K562 (cell line): ENCODE results near the gene THG1L. TPM values are rescaled to one million over a fixed set of nuclear protein-coding genes. Genes with fewer than 3 reads are reported as not detected.

Experiments
- ATAC-seq: fragments of 200-7000 bp; cut with Tn5 transposase; 3 replicates; pipeline ENCODE4 v1.9.1; 2020; ENCODE audit warnings: moderate library complexity
- BruUV-seq: library from RNA; stranded (reverse); fragments of 400-500 nt; replicated peaks from 2 replicates; lab custom pipeline; 2021; lab: Mats Ljungman, UMichigan
- CTCF ChIA-PET: fragments of 300-600 bp; formaldehyde crosslinking; extraction: SDS; loops from one replicate; lab custom pipeline; 2021; ENCODE audit warnings: low intra/inter-chr PET ratio; lab: Yijun Ruan, JAX
- POLR2A ChIA-PET: fragments of 300-600, 350-650 bp; sonication (Branson Sonifier 250); formaldehyde crosslinking; extraction: SDS; loops from one replicate; lab custom pipeline; 2021; ENCODE audit warnings: antibody characterized with exemption, inconsistent platforms; lab: Yijun Ruan, JAX
- DNase-seq, 4 experiments: peaks; one replicate each; pipeline versions ENCODE4 v3.0.0 to v3.0.0-alpha.2; 2011 to 2018; ENCODE audit warnings: low spot score in 3 of 4, mixed read lengths in 3 of 4; ENCODE audit errors: extremely low read depth in 1 of 4
- FAIRE-seq: peaks from 2 replicates; lab custom pipeline; 2011; peaks lifted over from hg19 to GRCh38; lab: Jason Lieb, UNC
- H2AFZ ChIP-seq: 2 replicates; pipeline ENCODE4 v1.6.0; 2011; ENCODE audit warnings: low read depth, low read length, control low read depth, inconsistent platforms
- H3K27ac ChIP-seq: fragments of 200-600 bp; 3 replicates; pipeline ENCODE4 v1.8.0; 2011; ENCODE audit warnings: low read depth, mild to moderate bottlenecking, control low read depth, inconsistent platforms, low read length, moderate library complexity, mixed read lengths; ENCODE audit errors: extremely low read depth
- H3K27me3 ChIP-seq, 2 experiments: fragments of 300-600 bp in 1 of 2; 2 replicates in 1 of 2; 3 replicates in 1 of 2; pipeline versions ENCODE4 v1.6.0 to v1.8.0; 2011; ENCODE audit warnings: inconsistent platforms in 2 of 2, low read length in 2 of 2, mild to moderate bottlenecking in 1 of 2, mixed read lengths in 1 of 2, moderate library complexity in 1 of 2; ENCODE audit not compliant: control insufficient read depth in 2 of 2, insufficient read depth in 2 of 2
- H3K36me3 ChIP-seq: fragments of 300-600 bp; 3 replicates; pipeline ENCODE4 v1.8.0; 2011; ENCODE audit warnings: mild to moderate bottlenecking, low read length, inconsistent platforms; ENCODE audit not compliant: control insufficient read depth, insufficient read depth
- H3K4me1 ChIP-seq, 2 experiments: fragments of 200-600 bp in 1 of 2; replicated peaks in 1 of 2; 2 replicates in 1 of 2; 3 replicates in 1 of 2; pipeline versions ENCODE4 v1.5.1 to v1.8.0; 2011; ENCODE audit warnings: inconsistent platforms in 2 of 2, low read length in 2 of 2, mild to moderate bottlenecking in 1 of 2, mixed read lengths in 1 of 2, moderate library complexity in 1 of 2; ENCODE audit not compliant: control insufficient read depth in 2 of 2, insufficient read depth in 2 of 2
- H3K4me2 ChIP-seq: 2 replicates; pipeline ENCODE4 v1.6.1; 2011; ENCODE audit warnings: low read length, control low read depth, inconsistent platforms, mixed read lengths; ENCODE audit not compliant: insufficient read depth
- H3K4me3 ChIP-seq: fragments of 200-600 bp; sonication (generic), shearing (Covaris generic); 2 replicates; pipeline ENCODE4 v1.5.1; 2016; ENCODE audit warnings: control low read depth, inconsistent platforms
- H3K79me2 ChIP-seq: fragments of 200-600 bp; 3 replicates; pipeline ENCODE4 v1.8.0; 2011; ENCODE audit warnings: low read length, inconsistent platforms; ENCODE audit not compliant: control insufficient read depth, insufficient read depth
- H3K9ac ChIP-seq, 2 experiments: 2 replicates each; pipeline versions ENCODE4 v1.6.0 to v1.6.1; 2011; ENCODE audit warnings: low read depth in 2 of 2, low read length in 2 of 2, control low read depth in 1 of 2, inconsistent platforms in 1 of 2, mild to moderate bottlenecking in 1 of 2, mixed read lengths in 1 of 2; ENCODE audit not compliant: insufficient read depth in 1 of 2
- H3K9me1 ChIP-seq: one replicate; pipeline ENCODE4 v1.6.0; 2011; ENCODE audit warnings: inconsistent platforms, mild to moderate bottlenecking, low read length, moderate library complexity; ENCODE audit not compliant: control insufficient read depth, insufficient read depth
- H3K9me3 ChIP-seq: replicated peaks from 2 replicates; pipeline ENCODE4 v1.5.1; 2011; ENCODE audit warnings: low read depth, low read length, inconsistent platforms; ENCODE audit not compliant: control insufficient read depth, insufficient read depth
- H4K20me1 ChIP-seq: replicated peaks from 2 replicates; pipeline ENCODE4 v1.6.1; 2011; ENCODE audit warnings: low read length, inconsistent platforms, mixed read lengths; ENCODE audit not compliant: control insufficient read depth, insufficient read depth
- CREB1 ChIP-seq, 2 experiments: sonication (generic) in 1 of 2; formaldehyde crosslinking in 1 of 2; IDR thresholded peaks; 2 replicates each; pipeline versions ENCODE4 v1.6.1 to v1.8.0; 2012 to 2022; ENCODE audit warnings: inconsistent platforms in 1 of 2, mild to moderate bottlenecking in 1 of 2, missing genetic modification reagents in 1 of 2, moderate library complexity in 1 of 2
- EP300 ChIP-seq: IDR thresholded peaks from 2 replicates; pipeline ENCODE4 v1.6.1; 2012; ENCODE audit warnings: low read length, improper control_type of control experiment
- HSF4 ChIP-seq: fragments of 250-450 bp; sonication (Bioruptor Pico); IDR thresholded peaks from 2 replicates; pipeline ENCODE4 v2.1.2; 2022; ENCODE audit warnings: mild to moderate bottlenecking, moderate library complexity, borderline replicate concordance
- NFE2L1 ChIP-seq: fragments of 450-650 bp; IDR thresholded peaks from 2 replicates; pipeline ENCODE4 v1.6.1; 2016; ENCODE audit warnings: missing genetic modification characterization, low read depth, mild to moderate bottlenecking, missing compliant biosample characterization, moderate library complexity, borderline replicate concordance
- NFYB ChIP-seq: IDR thresholded peaks from 2 replicates; pipeline ENCODE4 v1.6.1; 2011; ENCODE audit warnings: mild to moderate bottlenecking, moderate library complexity; ENCODE audit not compliant: insufficient read length; ENCODE audit errors: extremely low read depth
- NRF1 ChIP-seq, 2 experiments: fragments of 450-650 bp; IDR thresholded peaks in 1 of 2; conservative IDR thresholded peaks in 1 of 2; 2 replicates each; pipeline ENCODE4 v1.6.1; 2014; ENCODE audit warnings: mild to moderate bottlenecking in 2 of 2
- RBM17 ChIP-seq: fragments of 200-400 bp; formaldehyde crosslinking; IDR thresholded peaks from 2 replicates; pipeline ENCODE4 v1.6.1; 2017; ENCODE audit warnings: low read depth, mild to moderate bottlenecking, low read length, borderline replicate concordance
- SFPQ ChIP-seq: fragments of 200-400 bp; formaldehyde crosslinking; IDR thresholded peaks from 2 replicates; pipeline ENCODE4 v1.6.1; 2017; ENCODE audit warnings: mild to moderate bottlenecking, low read depth, low read length, moderate library complexity
- TAF7 ChIP-seq: fragments of 450-650 bp; IDR thresholded peaks from 2 replicates; pipeline ENCODE4 v1.6.1; 2016; ENCODE audit warnings: missing genetic modification characterization, missing compliant biosample characterization
- TAF9B ChIP-seq: fragments of 450-650 bp; IDR thresholded peaks from 2 replicates; pipeline ENCODE4 v1.6.1; 2018; ENCODE audit warnings: mild to moderate bottlenecking; ENCODE audit not compliant: partially characterized antibody
- ZNF717 ChIP-seq: fragments of 250-450 bp; sonication (Bioruptor Pico); IDR thresholded peaks from 2 replicates; pipeline ENCODE4 v1.5.0; 2021
- WGBS: fragments of 100-300 bp; shearing (Covaris generic); methylation state at CpG from one replicate; pipeline ENCODE4 v1.1.6; 2016; ENCODE audit warnings: low coverage, mixed read lengths; ENCODE audit not compliant: insufficient coverage; ENCODE audit errors: missing lambda C conversion rate; 5-methylcytosine and 5-hydroxymethylcytosine counted together
- in situ Hi-C: fragments of 300-500 bp; cut with MboI; formaldehyde crosslinking; loops from 4 replicates; pipeline ENCODE4 v1.15.0; 2018; ENCODE audit warnings: inconsistent platforms, mixed read lengths
- intact Hi-C: fragments of 100-400 bp; cut with micrococcal nuclease; formaldehyde crosslinking; loops from 2 replicates; pipeline ENCODE4 v1.14.2; 2022
- polyA plus RNA-seq, 8 experiments: library from polyadenylated mRNA; depleted of rRNA in 4 of 8; stranded (reverse) in 5 of 8; unstranded in 3 of 8; fragments of >200 nt; fragmentation: Nextera tagmentation in 2 of 8; fragmentation: Illumina TruSeq in 1 of 8; extraction: Ambion mirVana in 2 of 8; extraction: Trizol in 1 of 8; gene quantifications; 2 replicates each; pipeline versions ENCODE4 v1.2.1 to v1.2.3, GENCODE V29; 2011 to 2014; ENCODE audit warnings: inconsistent platforms in 1 of 8, missing spikeins in 1 of 8
- total RNA-seq, 7 experiments: library from RNA; depleted of rRNA in 6 of 7; stranded (reverse); fragments of >200 nt in 6 of 7; fragmentation: Illumina TruSeq in 2 of 7; extraction: Trizol in 2 of 7; gene quantifications; 2 replicates each; pipeline versions ENCODE4 v1.2.1 to v1.2.3, GENCODE V29; 2011 to 2021; ENCODE audit warnings: low replicate concordance in 1 of 7

THG1L gene
- total and polyA plus RNA-seq, 9 of the 15 experiments (the other 6 are each of a cell fraction or from before 2014, with no cell fraction given): 21.8 to 40.7 (median 28.0) TPM

GRCh38 chr5:157735991-157736390 is 4.8 kb downstream of the THG1L start:
- H3K9ac ChIP-seq: no peak overlapping the region
- FAIRE-seq: no peak
- H3K27ac ChIP-seq: no peak overlapping the region
- no peaks in the 10 kb centered on the region for H4K20me1 ChIP-seq
- in situ Hi-C loops: loop anchor here (10.0 kb wide), 1 partner anchor 391 kb away; a partner anchor contains a TSS
- no peaks in the 10 kb centered on the region for H3K9me1 ChIP-seq
- no peaks in the 10 kb centered on the region for H3K27me3 ChIP-seq
- H3K4me2 ChIP-seq: no peak overlapping the region
- CTCF ChIA-PET: no interaction called here
- POLR2A ChIA-PET: no interaction called here
- no peak for DNase-seq
- no peak for TF ChIP-seq NFYB
- no peak for TF ChIP-seq NRF1 (conservative IDR thresholded peaks at IDR 0.05 in 1 of 2, IDR thresholded peaks at IDR 0.05 in 1 of 2)
- 89% methylated on average over 6 of the region's 6 CpGs for WGBS
- peaks cover 58% of the 10 kb centered on the region; the same call in 2 of the 3 replicates for H3K36me3 ChIP-seq
- no TSS peak for BruUV-seq
- no peak overlapping the region for H2AFZ ChIP-seq
- H3K4me1 ChIP-seq: peaks cover 5 to 13% of the 10 kb centered on the region in 2 experiments; a peak in 4 of 5 replicates
- H3K9me3 ChIP-seq: no peaks in the 10 kb centered on the region
- ATAC-seq: no peak
- intact Hi-C loops: no loop called here
- no peaks in the 10 kb centered on the region; the same call in 2 of the 3 replicates for H3K79me2 ChIP-seq
- no peak overlapping the region for H3K4me3 ChIP-seq

GRCh38 chr5:157739388-157740228 is 8.4 kb downstream of the THG1L start:
- 76% methylated on average over 12 of the region's 12 CpGs for WGBS
- H3K4me1 ChIP-seq: peaks cover 10 to 18% of the 10 kb centered on the region in 2 experiments; a peak in 4 of 5 replicates
- no peaks in the 10 kb centered on the region for H4K20me1 ChIP-seq
- H3K4me3 ChIP-seq: no peak overlapping the region
- in situ Hi-C loops: loop anchor here (10.0 kb wide), 1 partner anchor 395 kb away; a partner anchor contains a TSS
- H3K27me3 ChIP-seq: no peaks in the 10 kb centered on the region
- H3K9ac ChIP-seq: no peak overlapping the region
- no peak overlapping the region for H3K27ac ChIP-seq
- CTCF ChIA-PET: interaction anchor here (1.1 to 1.2 kb wide), 2 partner anchors 8 to 308 kb away, joined by 3 to 5 read pairs; partner anchors contain the start of gene THG1L
- FAIRE-seq (no peak), DNase-seq (no peak), ATAC-seq (no peak)
- intact Hi-C loops: loop anchor here (5.0 to 10.0 kb wide), 4 partner anchors 262 to 1365 kb away; partner anchors contain the start of gene MED7
- no TSS peak for BruUV-seq
- H3K36me3 ChIP-seq: peaks cover 44% of the 10 kb centered on the region; the same call in 2 of the 3 replicates
- H3K9me1 ChIP-seq: no peaks in the 10 kb centered on the region
- no peak overlapping the region for H2AFZ ChIP-seq
- peaks cover 4% of the 10 kb centered on the region; the same call in 1 of the 3 replicates for H3K79me2 ChIP-seq
- no peak overlapping the region for H3K4me2 ChIP-seq
- no peaks in the 10 kb centered on the region for H3K9me3 ChIP-seq
- POLR2A ChIA-PET: no interaction called here
- TF ChIP-seq SFPQ (no peak), ZNF717 (CRISPR knock-in tag) (no peak), TAF7 (tag) (no peak), TAF9B (no peak), HSF4 (no peak), RBM17 (no peak), EP300 (no peak), NFE2L1 (tag) (no peak), CREB1 (IDR thresholded peaks at IDR 0.05) (no peak), CREB1 (CRISPR knock-in tag; IDR thresholded peaks at IDR 0.05) (no peak)
